Endothelial cell of umbilical vein (primary cell): Measurements from ENCODE around the gene ID2.

Experiments
- EZH2 ChIP-seq: IDR thresholded peaks from 2 replicates; pipeline ENCODE4 v1.6.1; 2012; ENCODE audit warnings: borderline replicate concordance, low read depth, mild to moderate bottlenecking, moderate library complexity, low read length, inconsistent platforms; ENCODE audit not compliant: severe bottlenecking
- FOS ChIP-seq: IDR thresholded peaks from 2 replicates; pipeline ENCODE4 v1.6.1; 2011; ENCODE audit warnings: mild to moderate bottlenecking, low read length, moderate library complexity, borderline replicate concordance; ENCODE audit not compliant: insufficient read depth
- GATA2 ChIP-seq: IDR thresholded peaks from 2 replicates; pipeline ENCODE4 v1.7.0; 2011; ENCODE audit warnings: low read depth, mild to moderate bottlenecking, moderate library complexity, mixed read lengths, low read length; ENCODE audit not compliant: insufficient read length, insufficient read depth
- JUN ChIP-seq: IDR thresholded peaks from 2 replicates; pipeline ENCODE4 v1.6.1; 2011; ENCODE audit warnings: borderline replicate concordance, low read depth; ENCODE audit not compliant: insufficient read length, insufficient read depth
- MYC ChIP-seq: IDR thresholded peaks from one replicate; pipeline ENCODE4 v1.6.1; 2011; ENCODE audit warnings: mild to moderate bottlenecking, low read depth, low read length
- POLR2A ChIP-seq: IDR thresholded peaks from 2 replicates; pipeline ENCODE4 v1.6.1; 2012; ENCODE audit warnings: low read depth, mild to moderate bottlenecking, control low read depth, low read length
- POLR2AphosphoS5 ChIP-seq: IDR thresholded peaks from 2 replicates; pipeline ENCODE4 v1.6.1; 2012; ENCODE audit warnings: low read depth, mild to moderate bottlenecking, control low read depth, low read length, moderate library complexity; ENCODE audit not compliant: insufficient read depth
- TF ChIP-seq, protein P1 (sequence below), 2 donors: IDR thresholded peaks; 1 replicate in 1 of 2; 2 replicates in 1 of 2; pipeline ENCODE4 v1.5.1; 2011; ENCODE audit warnings: low read length in 2 of 2, mild to moderate bottlenecking in 2 of 2, moderate library complexity in 2 of 2, control low read depth in 1 of 2, inconsistent platforms in 1 of 2, low read depth in 1 of 2; ENCODE audit not compliant: insufficient read depth in 1 of 2; ENCODE audit errors: extremely low read depth in 1 of 2
- TF ChIP-seq, protein P2 (sequence below): IDR thresholded peaks from 2 replicates; pipeline ENCODE4 v1.6.1; 2011; ENCODE audit not compliant: insufficient read depth, insufficient read length

DNA sequence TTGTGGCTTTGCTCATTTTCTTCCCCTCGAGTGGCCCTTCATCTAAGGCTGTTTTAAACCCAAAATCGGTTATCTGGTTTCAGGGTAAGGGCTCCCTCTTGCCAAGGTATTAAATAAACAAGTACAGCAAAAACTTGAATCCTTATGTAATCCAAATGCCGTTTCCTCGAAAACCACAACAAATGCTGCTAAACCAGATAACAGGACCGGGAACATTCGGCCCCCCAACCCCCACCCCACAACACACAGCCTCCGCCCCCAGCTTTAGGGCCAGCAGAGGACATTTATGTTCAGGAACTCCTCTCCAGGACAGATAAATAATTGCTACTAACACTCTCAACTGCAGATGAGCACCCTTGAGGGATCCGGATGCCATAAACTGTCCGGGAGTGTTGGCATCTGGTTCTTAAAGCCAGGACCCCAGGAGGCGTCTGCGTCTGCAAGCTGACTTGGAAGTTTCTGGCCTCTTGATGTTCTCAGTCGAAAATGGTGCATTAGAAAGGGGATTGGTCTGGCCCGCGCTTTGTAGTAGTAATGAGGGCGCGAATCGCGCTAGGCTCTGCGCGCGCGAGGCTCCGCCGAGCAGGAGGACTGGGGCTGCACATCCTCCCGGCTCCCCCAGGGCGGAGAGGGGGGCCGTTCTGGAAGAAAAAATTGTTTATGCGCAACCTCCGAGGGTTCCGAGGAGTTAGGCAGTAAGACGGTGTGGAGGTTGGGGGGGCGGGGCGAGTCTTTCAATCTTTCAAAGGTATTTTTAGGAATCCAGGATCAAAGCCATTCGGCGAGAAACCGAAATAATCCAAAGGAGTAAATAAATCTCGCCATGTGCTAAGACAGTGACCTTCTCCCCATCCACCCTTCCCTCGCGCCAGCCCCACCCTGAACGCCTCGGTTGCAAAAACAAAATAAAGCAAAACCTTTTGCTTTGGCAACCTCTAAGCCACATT is 3.9 kb upstream of the ID2 start:
- TF ChIP-seq, protein P1, sequence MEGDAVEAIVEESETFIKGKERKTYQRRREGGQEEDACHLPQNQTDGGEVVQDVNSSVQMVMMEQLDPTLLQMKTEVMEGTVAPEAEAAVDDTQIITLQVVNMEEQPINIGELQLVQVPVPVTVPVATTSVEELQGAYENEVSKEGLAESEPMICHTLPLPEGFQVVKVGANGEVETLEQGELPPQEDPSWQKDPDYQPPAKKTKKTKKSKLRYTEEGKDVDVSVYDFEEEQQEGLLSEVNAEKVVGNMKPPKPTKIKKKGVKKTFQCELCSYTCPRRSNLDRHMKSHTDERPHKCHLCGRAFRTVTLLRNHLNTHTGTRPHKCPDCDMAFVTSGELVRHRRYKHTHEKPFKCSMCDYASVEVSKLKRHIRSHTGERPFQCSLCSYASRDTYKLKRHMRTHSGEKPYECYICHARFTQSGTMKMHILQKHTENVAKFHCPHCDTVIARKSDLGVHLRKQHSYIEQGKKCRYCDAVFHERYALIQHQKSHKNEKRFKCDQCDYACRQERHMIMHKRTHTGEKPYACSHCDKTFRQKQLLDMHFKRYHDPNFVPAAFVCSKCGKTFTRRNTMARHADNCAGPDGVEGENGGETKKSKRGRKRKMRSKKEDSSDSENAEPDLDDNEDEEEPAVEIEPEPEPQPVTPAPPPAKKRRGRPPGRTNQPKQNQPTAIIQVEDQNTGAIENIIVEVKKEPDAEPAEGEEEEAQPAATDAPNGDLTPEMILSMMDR (IDR thresholded peaks at IDR 0.05; ENCODE audit: extremely low read depth in 1 of 2, insufficient read depth in 1 of 2, low read depth in 1 of 2, low read length in 2 of 2): no peak
- no peak for TF ChIP-seq EZH2
- TF ChIP-seq POLR2AphosphoS5: no peak
- no peak for TF ChIP-seq POLR2A
- TF ChIP-seq, protein P2, sequence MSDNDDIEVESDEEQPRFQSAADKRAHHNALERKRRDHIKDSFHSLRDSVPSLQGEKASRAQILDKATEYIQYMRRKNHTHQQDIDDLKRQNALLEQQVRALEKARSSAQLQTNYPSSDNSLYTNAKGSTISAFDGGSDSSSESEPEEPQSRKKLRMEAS: no peak
- no peak for TF ChIP-seq FOS
- TF ChIP-seq JUN: no peak
- no peak for TF ChIP-seq GATA2
- TF ChIP-seq MYC: no peak
